Trophoblast cell (in vitro differentiated cells and primary cell): ENCODE results near the gene SPTSSB.

Source experiments
- DNase-seq, 2 donors: peaks; one replicate each; pipeline ENCODE4 v3.0.0-alpha.2; 2016
- H2AFZ ChIP-seq: 2 replicates; pipeline ENCODE4 v1.6.1; 2013; ENCODE audit warnings: low read length, moderate library complexity, mild to moderate bottlenecking; ENCODE audit not compliant: insufficient read depth, poor library complexity
- H2AK5ac ChIP-seq: 2 replicates; pipeline ENCODE4 v1.6.1; 2013; ENCODE audit warnings: mild to moderate bottlenecking, low read length
- H2BK120ac ChIP-seq: 2 replicates; pipeline ENCODE4 v1.6.1; 2013; ENCODE audit warnings: low read length, mild to moderate bottlenecking, moderate library complexity; ENCODE audit not compliant: insufficient read depth, poor library complexity
- H2BK12ac ChIP-seq: 2 replicates; pipeline ENCODE4 v1.6.1; 2013; ENCODE audit warnings: mild to moderate bottlenecking, low read length, moderate library complexity
- H2BK5ac ChIP-seq: 2 replicates; pipeline ENCODE4 v1.6.1; 2013; ENCODE audit warnings: low read length, low read depth, moderate library complexity, mild to moderate bottlenecking; ENCODE audit not compliant: poor library complexity
- H3K14ac ChIP-seq: 2 replicates; pipeline ENCODE4 v1.6.1; 2013; ENCODE audit warnings: mild to moderate bottlenecking, low read length
- H3K18ac ChIP-seq: 2 replicates; pipeline ENCODE4 v1.6.1; 2013; ENCODE audit warnings: mild to moderate bottlenecking, low read length
- H3K23ac ChIP-seq: 2 replicates; pipeline ENCODE4 v1.6.1; 2013; ENCODE audit warnings: low read length
- H3K27ac ChIP-seq: 2 replicates; pipeline ENCODE4 v1.5.1; 2013; ENCODE audit warnings: low read depth, mild to moderate bottlenecking, inconsistent platforms, low read length, moderate library complexity
- H3K27me3 ChIP-seq: 2 replicates; pipeline ENCODE4 v1.6.1; 2013; ENCODE audit warnings: inconsistent platforms, mild to moderate bottlenecking, low read length, moderate library complexity; ENCODE audit not compliant: insufficient read depth
- H3K36me3 ChIP-seq, 2 experiments: 1 replicate in 1 of 2; 2 replicates in 1 of 2; pipeline ENCODE4 v1.6.1; 2013; ENCODE audit warnings: low read length in 2 of 2, mild to moderate bottlenecking in 2 of 2, moderate library complexity in 1 of 2; ENCODE audit not compliant: insufficient read depth in 2 of 2, control insufficient read depth in 1 of 2
- H3K4ac ChIP-seq: 2 replicates; pipeline ENCODE4 v1.6.1; 2013; ENCODE audit warnings: low read depth, mild to moderate bottlenecking, low read length, moderate library complexity
- H3K4me1 ChIP-seq, 2 experiments: 1 replicate in 1 of 2; 2 replicates in 1 of 2; pipeline ENCODE4 v1.6.1; 2013; ENCODE audit warnings: low read length in 2 of 2, mild to moderate bottlenecking in 2 of 2, moderate library complexity in 1 of 2; ENCODE audit not compliant: insufficient read depth in 2 of 2, control insufficient read depth in 1 of 2
- H3K4me2 ChIP-seq: 2 replicates; pipeline ENCODE4 v1.6.1; 2013; ENCODE audit warnings: inconsistent platforms, mild to moderate bottlenecking, low read length, moderate library complexity
- H3K4me3 ChIP-seq: 2 replicates; pipeline ENCODE4 v1.5.1; 2013; ENCODE audit warnings: mild to moderate bottlenecking, low read depth, low read length, inconsistent platforms
- H3K79me1 ChIP-seq: one replicate; pipeline ENCODE4 v1.6.1; 2013; ENCODE audit warnings: low read length
- H3K79me2 ChIP-seq: 2 replicates; pipeline ENCODE4 v1.6.1; 2013; ENCODE audit warnings: low read length, mild to moderate bottlenecking; ENCODE audit not compliant: control insufficient read depth, insufficient read depth, poor library complexity
- H3K9ac ChIP-seq: 2 replicates; pipeline ENCODE4 v1.6.1; 2013; ENCODE audit warnings: mild to moderate bottlenecking, low read length
- H3K9me3 ChIP-seq: 2 replicates; pipeline ENCODE4 v1.6.1; 2013; ENCODE audit warnings: low read depth, mild to moderate bottlenecking, control low read depth, inconsistent platforms, low read length; ENCODE audit not compliant: insufficient read depth
- H4K12ac ChIP-seq: 2 replicates; pipeline ENCODE4 v1.6.1; 2013; ENCODE audit warnings: low read depth, mild to moderate bottlenecking, low read length, moderate library complexity
- H4K8ac ChIP-seq: 2 replicates; pipeline ENCODE4 v1.6.1; 2013; ENCODE audit warnings: low read depth, mild to moderate bottlenecking, low read length, moderate library complexity
- H4K91ac ChIP-seq: one replicate; pipeline ENCODE4 v1.6.1; 2013; ENCODE audit warnings: low read depth, mild to moderate bottlenecking, low read length, moderate library complexity
- WGBS: extraction: QIAGEN DNeasy Blood & Tissue Kit; methylation state at CpG from one replicate; pipeline ENCODE4 v1.1.7; 2013; ENCODE audit warnings: missing lambda C conversion rate; ENCODE audit not compliant: insufficient read length, insufficient coverage; ENCODE audit errors: extremely low coverage; 5-methylcytosine and 5-hydroxymethylcytosine counted together

Gene SPTSSB

DNA sequence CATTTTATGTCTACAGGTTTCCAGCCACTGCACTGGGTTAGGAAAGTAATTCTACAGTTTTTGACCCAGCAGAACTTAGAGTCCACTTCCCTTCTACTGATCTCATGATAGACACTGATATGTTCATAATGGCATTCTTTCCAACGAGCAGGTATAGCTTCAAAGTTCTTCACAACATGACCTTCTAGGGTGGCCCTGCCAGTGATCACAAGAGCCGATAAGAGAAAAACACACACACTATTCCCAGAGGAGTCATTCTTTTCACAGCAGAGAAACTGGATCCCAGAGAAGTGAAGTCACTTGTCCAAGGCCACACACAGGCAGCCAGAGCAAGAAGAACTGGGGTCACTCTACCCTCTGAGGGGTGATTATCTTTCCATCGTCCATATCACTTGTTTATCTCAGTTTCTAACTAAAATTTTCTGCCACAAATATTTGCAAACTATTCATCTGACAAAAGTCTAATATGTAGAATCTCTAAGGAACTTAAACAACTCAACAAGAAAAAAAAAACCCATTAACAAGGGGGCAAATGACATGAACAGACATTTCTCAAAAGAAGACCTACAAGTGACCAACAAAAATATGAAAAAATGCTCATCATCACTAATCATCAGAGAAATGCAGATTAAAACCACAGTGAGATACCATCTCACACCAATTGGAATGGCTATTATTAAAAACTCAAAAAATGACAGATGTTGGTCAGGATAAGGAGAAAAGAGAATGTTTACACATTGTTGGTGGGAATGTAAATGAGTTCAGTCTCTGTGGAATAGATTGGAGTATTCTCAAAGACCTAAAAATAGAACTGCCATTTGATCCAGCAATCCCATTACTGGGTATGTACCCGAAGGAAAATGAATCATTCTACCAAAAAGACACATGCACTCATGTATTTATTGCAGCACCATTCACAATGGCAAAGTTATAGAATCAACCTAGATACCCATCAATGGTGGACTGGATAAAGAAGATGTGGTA is 31.5 kb downstream of the SPTSSB start:
- WGBS: no CpG with 5 or more reads among the region's 4 CpGs
- no peaks in the 10 kb centered on the region for H3K79me2 ChIP-seq

DNA sequence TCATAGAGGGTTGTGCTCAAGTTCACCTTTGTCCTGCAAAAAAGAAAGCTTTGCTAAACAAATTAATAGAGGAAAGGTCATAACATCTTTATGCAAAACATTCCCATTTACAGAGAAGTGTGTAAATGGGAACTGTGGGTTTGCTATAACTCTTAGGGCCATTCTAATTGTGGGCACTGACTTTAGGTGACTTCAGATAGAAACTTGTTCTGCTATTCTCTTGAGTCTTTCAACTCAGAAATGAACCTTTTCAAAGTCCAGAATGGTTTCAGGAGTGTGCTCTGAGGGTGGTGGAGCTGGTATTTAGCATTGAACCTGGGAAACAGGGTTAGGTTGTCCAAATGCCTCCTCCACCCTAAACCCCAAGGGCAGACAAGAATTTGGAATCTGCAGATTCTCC is 34.0 kb downstream of the SPTSSB start:
- Histone ChIP-seq H3K9me3 (no peaks in the 10 kb centered on the region), H3K4me1 (peaks cover 0 to 3% of the 10 kb centered on the region in 2 experiments), H3K27ac (no peak overlapping the region), H3K79me1 (no peaks in the 10 kb centered on the region), H2AFZ (no peak overlapping the region), H3K18ac (no peak overlapping the region), H2BK5ac (no peak overlapping the region), H3K9ac (no peak overlapping the region), H4K91ac (no peak overlapping the region), H3K79me2 (no peaks in the 10 kb centered on the region), H3K4ac (no peak overlapping the region), H3K27me3 (no peaks in the 10 kb centered on the region), H3K36me3 (no peaks in the 10 kb centered on the region), H2BK12ac (no peak overlapping the region), H4K12ac (no peak overlapping the region), H2BK120ac (no peak overlapping the region), H2AK5ac (no peak overlapping the region), H3K14ac (no peak overlapping the region), H3K4me3 (no peak overlapping the region), H4K8ac (no peak overlapping the region), H3K23ac (no peak overlapping the region), H3K4me2 (no peak overlapping the region)
- DNase-seq: no peak

More for the DNA sequence above, 31.5 kb downstream of the SPTSSB start:
- no peak overlapping the region for H2AK5ac ChIP-seq
- no peak overlapping the region for H2AFZ ChIP-seq
- H4K91ac ChIP-seq: no peak overlapping the region
- H3K23ac ChIP-seq: no peak overlapping the region
- H3K18ac ChIP-seq: no peak overlapping the region
- H2BK5ac ChIP-seq: no peak overlapping the region
- no peaks in the 10 kb centered on the region for H3K36me3 ChIP-seq
- no peak overlapping the region for H2BK120ac ChIP-seq
- no peak overlapping the region for H3K14ac ChIP-seq
- no peaks in the 10 kb centered on the region for H3K4me1 ChIP-seq
- no peak overlapping the region for H3K4ac ChIP-seq
- no peak overlapping the region for H3K4me2 ChIP-seq
- no peak overlapping the region for H2BK12ac ChIP-seq
- H3K27me3 ChIP-seq: no peaks in the 10 kb centered on the region
- H3K9ac ChIP-seq: no peak overlapping the region
- H3K9me3 ChIP-seq: no peaks in the 10 kb centered on the region
- no peak for DNase-seq
- no peak overlapping the region for H3K27ac ChIP-seq
- no peaks in the 10 kb centered on the region for H3K79me1 ChIP-seq
- no peak overlapping the region for H4K12ac ChIP-seq
- no peak overlapping the region for H3K4me3 ChIP-seq
- no peak overlapping the region for H4K8ac ChIP-seq

DNA sequence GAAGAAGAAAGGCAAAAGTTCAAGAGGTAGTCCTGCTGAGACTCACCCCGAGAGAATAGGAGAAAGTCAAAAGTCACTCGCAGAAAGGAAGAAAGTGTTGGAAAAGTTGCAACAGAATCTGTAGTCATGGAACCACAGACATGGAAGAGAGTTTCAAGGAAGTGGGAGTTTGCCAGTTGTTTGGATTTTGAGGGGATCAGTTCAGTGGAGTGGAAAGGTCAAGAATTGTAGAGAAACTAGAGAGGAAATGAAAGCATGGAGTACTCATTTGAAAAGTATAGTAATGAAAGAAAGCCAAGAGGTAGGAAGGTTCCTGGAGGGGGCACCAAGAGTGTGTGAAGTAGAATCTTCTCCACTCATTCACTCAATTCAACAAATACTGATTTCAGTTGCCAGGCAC is 34.7 kb downstream of the SPTSSB start:
- H3K4me2 ChIP-seq: no peak overlapping the region
- no peak overlapping the region for H4K91ac ChIP-seq
- no peak overlapping the region for H2AK5ac ChIP-seq
- H3K79me2 ChIP-seq: no peaks in the 10 kb centered on the region
- no peaks in the 10 kb centered on the region for H3K27me3 ChIP-seq
- H2BK5ac ChIP-seq: no peak overlapping the region
- no peak overlapping the region for H3K27ac ChIP-seq
- no peak overlapping the region for H3K18ac ChIP-seq
- no peak overlapping the region for H2BK120ac ChIP-seq
- peaks cover 0 to 3% of the 10 kb centered on the region in 2 experiments for H3K4me1 ChIP-seq
- no peak overlapping the region for H4K8ac ChIP-seq
- H4K12ac ChIP-seq: no peak overlapping the region
- no peaks in the 10 kb centered on the region for H3K79me1 ChIP-seq
- H3K4me3 ChIP-seq: no peak overlapping the region
- H3K36me3 ChIP-seq: no peaks in the 10 kb centered on the region
- H3K9ac ChIP-seq: no peak overlapping the region
- no peak for DNase-seq
- H3K9me3 ChIP-seq: no peaks in the 10 kb centered on the region
- no peak overlapping the region for H2AFZ ChIP-seq
- H3K14ac ChIP-seq: no peak overlapping the region
- H3K23ac ChIP-seq: no peak overlapping the region
- no CpG with 5 or more reads among the region's 2 CpGs for WGBS
- H2BK12ac ChIP-seq: no peak overlapping the region
- H3K4ac ChIP-seq: no peak overlapping the region

DNA sequence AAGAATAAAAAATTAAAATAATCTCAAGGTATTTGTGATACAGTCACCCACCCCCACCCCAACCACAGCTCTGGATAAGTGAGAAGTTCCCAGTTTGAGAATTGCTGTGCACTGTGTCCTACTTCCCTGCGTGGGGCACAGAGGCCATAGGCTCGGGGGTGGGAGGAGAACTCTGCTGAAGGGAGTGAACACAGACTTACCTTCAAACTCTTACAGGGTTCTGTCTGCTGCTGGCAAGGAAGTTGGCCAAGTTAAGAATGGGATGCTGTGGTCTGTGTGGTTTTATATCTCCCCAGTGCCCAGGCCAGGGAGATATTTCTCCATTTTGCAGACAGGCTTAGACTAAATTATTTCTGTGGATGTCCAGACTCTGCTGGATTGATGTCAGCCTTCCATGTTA is 37.6 kb downstream of the SPTSSB start:
- H3K27ac ChIP-seq: no peak overlapping the region
- no peak overlapping the region for H3K4me2 ChIP-seq

More for the DNA sequence above, 37.6 kb downstream of the SPTSSB start:
- no CpG with 5 or more reads among the region's 2 CpGs for WGBS
- no peak overlapping the region for H3K9ac ChIP-seq
- H2BK12ac ChIP-seq: no peak overlapping the region
- no peak overlapping the region for H3K14ac ChIP-seq
- no peak overlapping the region for H2AK5ac ChIP-seq
- H3K23ac ChIP-seq: no peak overlapping the region
- H3K36me3 ChIP-seq: no peaks in the 10 kb centered on the region
- no peaks in the 10 kb centered on the region for H3K27me3 ChIP-seq
- DNase-seq: no peak
- H3K9me3 ChIP-seq: no peaks in the 10 kb centered on the region
- no peak overlapping the region for H4K8ac ChIP-seq
- H2BK120ac ChIP-seq: no peak overlapping the region
- no peaks in the 10 kb centered on the region for H3K79me1 ChIP-seq
- H3K79me2 ChIP-seq: no peaks in the 10 kb centered on the region
- H4K12ac ChIP-seq: no peak overlapping the region
- H3K4ac ChIP-seq: no peak overlapping the region
- no peak overlapping the region for H2AFZ ChIP-seq
- H3K4me1 ChIP-seq: peaks cover 0 to 3% of the 10 kb centered on the region in 2 experiments
- H4K91ac ChIP-seq: no peak overlapping the region
- no peak overlapping the region for H3K4me3 ChIP-seq
- H3K18ac ChIP-seq: no peak overlapping the region
- no peak overlapping the region for H2BK5ac ChIP-seq
